GM12874 (cell line): ENCODE data around the gene MARK4.

Experiments
- TF ChIP-seq, protein P1 (sequence below): IDR thresholded peaks from 2 replicates; pipeline ENCODE4 v1.5.1; 2011; ENCODE audit warnings: low read depth, mild to moderate bottlenecking, control low read depth, low read length, moderate library complexity; ENCODE audit not compliant: insufficient read depth

Gene MARK4

DNA sequence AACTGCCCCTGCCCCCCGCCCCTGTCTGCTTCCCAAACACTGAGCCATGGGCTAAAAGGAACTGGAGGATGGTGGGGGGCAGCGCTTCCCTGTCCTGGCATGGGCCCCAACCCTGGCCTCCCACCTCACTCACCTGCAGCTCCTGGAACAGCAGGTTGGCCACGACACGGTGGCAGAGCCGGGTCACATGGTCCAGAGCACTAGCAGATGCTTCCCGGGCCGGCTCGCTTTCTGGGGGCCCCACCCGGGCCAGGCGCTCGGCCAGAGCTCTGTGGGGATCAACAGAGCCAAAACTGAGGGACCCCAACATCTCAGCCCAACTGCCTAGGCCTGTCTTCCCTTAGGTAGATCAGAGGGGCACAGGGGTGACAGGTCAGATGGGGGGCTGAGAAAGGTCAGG is 26.4 kb upstream of the MARK4 start:
- TF ChIP-seq, protein P1, sequence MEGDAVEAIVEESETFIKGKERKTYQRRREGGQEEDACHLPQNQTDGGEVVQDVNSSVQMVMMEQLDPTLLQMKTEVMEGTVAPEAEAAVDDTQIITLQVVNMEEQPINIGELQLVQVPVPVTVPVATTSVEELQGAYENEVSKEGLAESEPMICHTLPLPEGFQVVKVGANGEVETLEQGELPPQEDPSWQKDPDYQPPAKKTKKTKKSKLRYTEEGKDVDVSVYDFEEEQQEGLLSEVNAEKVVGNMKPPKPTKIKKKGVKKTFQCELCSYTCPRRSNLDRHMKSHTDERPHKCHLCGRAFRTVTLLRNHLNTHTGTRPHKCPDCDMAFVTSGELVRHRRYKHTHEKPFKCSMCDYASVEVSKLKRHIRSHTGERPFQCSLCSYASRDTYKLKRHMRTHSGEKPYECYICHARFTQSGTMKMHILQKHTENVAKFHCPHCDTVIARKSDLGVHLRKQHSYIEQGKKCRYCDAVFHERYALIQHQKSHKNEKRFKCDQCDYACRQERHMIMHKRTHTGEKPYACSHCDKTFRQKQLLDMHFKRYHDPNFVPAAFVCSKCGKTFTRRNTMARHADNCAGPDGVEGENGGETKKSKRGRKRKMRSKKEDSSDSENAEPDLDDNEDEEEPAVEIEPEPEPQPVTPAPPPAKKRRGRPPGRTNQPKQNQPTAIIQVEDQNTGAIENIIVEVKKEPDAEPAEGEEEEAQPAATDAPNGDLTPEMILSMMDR, result no peak

DNA sequence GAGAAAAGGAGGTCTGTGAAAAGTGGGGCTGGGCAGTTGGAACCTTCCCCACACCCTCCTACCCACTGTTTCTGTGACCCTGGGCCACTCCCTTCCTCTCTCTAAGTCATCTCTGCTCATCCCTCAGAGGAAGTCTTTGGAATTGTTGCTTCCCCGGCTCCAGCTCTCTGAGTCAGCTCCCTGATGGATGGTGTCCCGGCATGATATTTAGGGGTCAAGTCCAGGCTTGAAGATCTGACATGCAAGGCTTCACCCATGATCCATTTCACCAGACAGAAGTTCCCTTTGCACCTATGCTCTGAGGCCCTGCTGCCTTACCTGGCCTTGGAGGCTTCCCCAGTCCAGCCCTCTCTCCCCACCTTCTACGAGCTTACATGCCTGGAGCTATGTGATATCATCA is 19.2 kb upstream of the MARK4 start:
- TF ChIP-seq, protein P1, result no peak

DNA sequence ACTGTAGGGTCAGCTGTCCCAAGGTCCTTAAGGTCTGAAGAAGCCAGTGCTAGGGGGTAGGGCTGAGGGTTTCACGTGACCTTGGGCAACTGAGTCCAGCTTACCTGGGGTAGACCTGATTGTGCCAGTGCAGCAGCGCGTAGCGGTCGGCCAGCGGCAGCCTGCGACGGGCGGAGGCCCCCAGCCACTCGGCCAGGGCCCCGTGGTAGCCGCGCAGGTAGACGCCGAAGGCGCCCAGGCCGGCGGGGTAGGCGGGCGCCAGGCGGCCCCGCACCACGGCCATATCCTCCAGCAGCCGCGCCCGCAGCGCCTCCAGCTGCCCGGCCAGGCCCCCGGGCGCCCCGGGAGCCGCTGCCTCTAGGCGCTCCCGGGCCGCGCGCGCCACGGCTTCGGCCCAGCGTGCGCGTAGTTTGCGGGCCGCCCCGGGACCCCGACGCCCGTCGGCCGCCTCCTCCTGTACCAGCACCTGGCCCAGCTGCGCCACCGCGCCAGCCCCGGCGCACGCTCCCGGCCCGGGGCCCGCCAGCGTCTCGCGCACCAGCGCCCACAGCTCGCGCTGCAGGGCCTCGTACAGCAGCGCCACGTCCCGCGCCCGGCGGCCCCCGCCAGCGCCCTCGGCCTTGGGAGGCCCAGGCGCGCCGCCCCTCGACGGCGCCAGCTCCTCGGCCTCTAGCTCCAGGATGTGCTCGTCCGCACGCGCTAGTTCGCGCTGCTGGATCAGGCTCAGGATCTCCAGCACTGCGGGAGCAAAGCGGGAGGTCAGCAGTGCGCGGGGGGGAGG is 16.8 kb upstream of the MARK4 start:
- TF ChIP-seq, protein P1, result no peak

DNA sequence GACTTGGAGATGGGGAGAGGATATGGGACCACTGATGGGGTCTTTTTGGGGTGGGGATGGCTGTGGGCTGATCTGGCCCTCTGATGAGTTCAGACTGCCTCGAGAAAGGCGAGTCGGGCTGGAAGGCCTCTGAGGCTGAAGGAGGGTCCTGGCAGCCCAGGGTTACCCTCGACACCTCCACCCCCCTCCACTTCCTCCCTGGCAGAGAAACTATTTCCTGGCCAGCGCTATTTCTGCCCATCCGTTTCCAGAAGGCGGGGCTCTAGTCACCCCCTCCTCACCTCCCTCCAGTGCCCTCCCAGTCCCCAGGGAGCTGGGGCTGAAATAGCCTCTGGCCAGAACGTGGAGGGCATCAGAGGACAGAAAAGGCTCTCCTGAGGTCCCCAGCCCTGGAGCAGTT is 15.6 kb upstream of the MARK4 start:
- TF ChIP-seq, protein P1, result no peak

DNA sequence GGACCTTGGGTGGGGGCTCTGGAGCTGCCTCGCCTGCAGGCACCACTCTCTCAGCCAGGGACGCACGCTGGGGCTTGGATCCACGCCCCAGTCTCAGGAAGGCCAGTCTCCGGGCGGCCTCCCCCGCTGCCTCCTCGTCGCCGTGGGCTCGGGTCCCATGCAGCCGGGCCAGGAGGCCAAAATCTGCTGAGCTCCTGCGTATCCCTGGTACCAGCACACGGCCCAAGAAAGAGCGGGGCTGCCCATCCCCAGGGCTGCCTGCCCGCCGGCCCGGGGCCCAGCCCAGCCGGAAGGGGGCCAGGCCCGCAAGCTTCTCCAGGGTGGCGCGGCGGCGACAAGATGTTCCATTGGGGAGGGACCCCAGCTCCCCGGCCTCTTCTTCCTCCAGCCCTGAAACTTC is 12.5 kb upstream of the MARK4 start:
- TF ChIP-seq, protein P1, result no peak

DNA sequence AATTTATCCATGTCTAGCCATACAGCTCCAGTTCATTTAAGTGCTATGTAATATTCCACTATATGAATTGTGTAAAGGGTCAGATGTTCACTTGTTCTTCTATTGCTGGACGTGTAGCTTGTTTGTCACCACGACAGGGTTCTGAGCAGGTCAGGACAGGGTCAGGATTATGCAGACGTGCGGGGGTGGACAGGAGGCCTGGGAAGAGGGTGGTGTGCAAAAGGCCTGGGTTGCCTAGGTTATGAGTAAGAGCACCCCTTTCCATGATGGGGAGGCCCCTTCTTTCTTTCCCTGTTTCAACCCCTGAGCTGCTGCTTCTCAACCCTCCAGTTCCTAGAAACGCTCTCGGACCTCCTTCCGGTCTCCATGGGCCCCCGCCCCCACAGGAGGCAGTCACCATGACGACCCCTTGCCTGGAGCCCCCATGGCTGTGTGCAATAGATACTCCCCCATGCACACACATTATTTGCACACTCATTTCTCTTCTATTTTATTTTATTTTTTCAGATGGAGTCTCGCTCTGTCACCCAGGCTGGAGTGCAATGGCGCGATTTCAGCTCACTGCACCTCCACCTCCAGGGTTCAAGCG is 7.8 kb upstream of the MARK4 start:
- TF ChIP-seq, protein P1, result no peak

DNA sequence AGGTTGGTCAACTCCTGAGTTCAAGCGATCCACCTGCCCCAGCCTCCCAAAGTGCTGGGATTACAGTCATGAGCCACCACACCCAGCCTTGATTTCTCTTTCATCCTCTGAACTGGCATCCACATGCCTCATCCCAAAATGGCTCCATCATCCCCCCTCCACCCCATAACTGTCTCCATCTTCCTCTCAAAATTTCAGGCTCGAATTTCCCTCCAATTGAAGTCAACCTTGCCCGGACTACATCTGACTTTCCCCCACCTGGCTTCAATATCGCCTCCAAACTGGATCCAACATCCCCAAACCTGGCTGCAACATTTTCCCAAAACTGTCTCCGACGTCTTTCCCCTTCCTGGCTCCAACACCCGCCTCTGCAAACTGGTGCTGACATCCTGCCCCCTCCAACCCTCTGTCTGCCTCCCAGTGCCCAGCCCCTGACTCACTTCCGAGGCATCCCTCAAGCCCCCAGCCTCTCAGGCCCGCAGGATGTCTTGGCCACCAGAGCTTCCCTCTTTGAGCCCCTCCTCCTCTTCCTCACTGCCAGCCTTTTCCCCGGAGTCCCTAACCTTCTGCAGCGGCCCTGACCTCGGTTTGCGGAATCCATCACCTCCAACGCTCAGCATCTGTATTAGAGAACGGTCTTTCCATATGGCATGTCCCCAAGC is 6.8 kb upstream of the MARK4 start:
- TF ChIP-seq, protein P1, result no peak
